HG02943 (cell line): ENCODE measurements around the gene ARG1.
"Not testable (repeated sequence)": the region's sequence is repeated elsewhere in the genome, so short reads cannot be mapped to it uniquely, and the experiment has no call there.

Experiments
- ATAC-seq: cut with Tn5 transposase; IDR thresholded peaks from one replicate; pipeline ENCODE4 v1.9.1; 2021; ENCODE audit warnings: mild to moderate bottlenecking, low read depth, moderate library complexity; ENCODE audit not compliant: unreplicated experiment

Gene ARG1

GRCh38 chr6:131572686-131573415, at the start of gene ARG1:
Gene ARG1, plus strand, starts transcription at chr6:131573226. Its CDS starts 57 bp downstream, at chr6:131573283.
- no peak for ATAC-seq

- ATAC-seq = no peak
These were observed 48.9 kb upstream of the ARG1 start for GRCh38 chr6:131523988-131524673.

GRCh38 chr6:131524695-131525336, 48.2 kb upstream of the ARG1 start:
- ATAC-seq = no peak

GRCh38 chr6:131530936-131531335, 42.1 kb upstream of the ARG1 start:
- ATAC-seq = not testable (repeated sequence)

- not testable (repeated sequence) for ATAC-seq
These were observed 41.3 kb upstream of the ARG1 start for GRCh38 chr6:131531681-131532080.

- no peak for ATAC-seq
These were observed 40.4 kb upstream of the ARG1 start for GRCh38 chr6:131532580-131533039.

GRCh38 chr6:131538615-131539014, 34.4 kb upstream of the ARG1 start:
- not testable (repeated sequence) for ATAC-seq

GRCh38 chr6:131545317-131545716, 27.7 kb upstream of the ARG1 start:
- ATAC-seq = no peak

GRCh38 chr6:131547488-131547887, 25.5 kb upstream of the ARG1 start:
- ATAC-seq = no peak

GRCh38 chr6:131548441-131548840, 24.6 kb upstream of the ARG1 start:
- ATAC-seq = no peak

GRCh38 chr6:131549811-131550210, 23.2 kb upstream of the ARG1 start:
- ATAC-seq = no peak

- no peak for ATAC-seq
These were observed 21.1 kb upstream of the ARG1 start for GRCh38 chr6:131551902-131552301.

- ATAC-seq = no peak
These were observed 20.5 kb upstream of the ARG1 start for GRCh38 chr6:131552572-131552971.

GRCh38 chr6:131555992-131556391, 17.0 kb upstream of the ARG1 start:
- ATAC-seq = no peak

GRCh38 chr6:131558922-131559321, 14.1 kb upstream of the ARG1 start:
- ATAC-seq = no peak

- no peak for ATAC-seq
These were observed 10.9 kb upstream of the ARG1 start for GRCh38 chr6:131561925-131562707.

- no peak for ATAC-seq
These were observed 8.0 kb upstream of the ARG1 start for GRCh38 chr6:131565056-131565455.

GRCh38 chr6:131568726-131569125, 4.3 kb upstream of the ARG1 start:
- no peak for ATAC-seq

GRCh38 chr6:131574133-131574532, 1.1 kb downstream of the ARG1 start:
- no peak for ATAC-seq

- ATAC-seq = no peak
These were observed 1.7 kb downstream of the ARG1 start for GRCh38 chr6:131574686-131575085.
